MG63 (cell line): Measurements from ENCODE around the gene PRELID2. TPM values are rescaled to one million over a fixed set of nuclear protein-coding genes. Genes with fewer than 3 reads are reported as not detected.
"Not testable (repeated sequence)": the region's sequence is repeated elsewhere in the genome, so short reads cannot be mapped to it uniquely, and the experiment has no call there.

Experiments used
- DNase-seq: peaks from one replicate; pipeline ENCODE4 v3.0.0-alpha.2; 2020
- H3K27me3 ChIP-seq: fragments of 250-450 bp; sonication (Bioruptor Pico); 2 replicates; pipeline ENCODE4 v1.5.1; 2020; ENCODE audit warnings: mild to moderate bottlenecking, moderate library complexity
- H3K36me3 ChIP-seq: fragments of 250-450 bp; sonication (Bioruptor Pico); 2 replicates; pipeline ENCODE4 v1.5.1; 2020; ENCODE audit warnings: mild to moderate bottlenecking, moderate library complexity
- H3K4me3 ChIP-seq: fragments of 250-450 bp; sonication (Bioruptor Pico); 2 replicates; pipeline ENCODE4 v1.5.1; 2020; ENCODE audit warnings: mild to moderate bottlenecking, moderate library complexity
- H3K9me3 ChIP-seq: fragments of 250-450 bp; sonication (Bioruptor Pico); 2 replicates; pipeline ENCODE4 v1.5.1; 2020; ENCODE audit warnings: mild to moderate bottlenecking, moderate library complexity
- total RNA-seq: library from RNA; depleted of rRNA; stranded (reverse); fragments of >200 nt; shearing (Covaris generic); gene quantifications from 2 replicates; pipeline ENCODE4 v1.2.3, GENCODE V29; 2014; ENCODE audit warnings: low replicate concordance; rRNA removed

Gene PRELID2
- total RNA-seq, result 3.8 and 18.4 TPM in 2 replicates

DNA sequence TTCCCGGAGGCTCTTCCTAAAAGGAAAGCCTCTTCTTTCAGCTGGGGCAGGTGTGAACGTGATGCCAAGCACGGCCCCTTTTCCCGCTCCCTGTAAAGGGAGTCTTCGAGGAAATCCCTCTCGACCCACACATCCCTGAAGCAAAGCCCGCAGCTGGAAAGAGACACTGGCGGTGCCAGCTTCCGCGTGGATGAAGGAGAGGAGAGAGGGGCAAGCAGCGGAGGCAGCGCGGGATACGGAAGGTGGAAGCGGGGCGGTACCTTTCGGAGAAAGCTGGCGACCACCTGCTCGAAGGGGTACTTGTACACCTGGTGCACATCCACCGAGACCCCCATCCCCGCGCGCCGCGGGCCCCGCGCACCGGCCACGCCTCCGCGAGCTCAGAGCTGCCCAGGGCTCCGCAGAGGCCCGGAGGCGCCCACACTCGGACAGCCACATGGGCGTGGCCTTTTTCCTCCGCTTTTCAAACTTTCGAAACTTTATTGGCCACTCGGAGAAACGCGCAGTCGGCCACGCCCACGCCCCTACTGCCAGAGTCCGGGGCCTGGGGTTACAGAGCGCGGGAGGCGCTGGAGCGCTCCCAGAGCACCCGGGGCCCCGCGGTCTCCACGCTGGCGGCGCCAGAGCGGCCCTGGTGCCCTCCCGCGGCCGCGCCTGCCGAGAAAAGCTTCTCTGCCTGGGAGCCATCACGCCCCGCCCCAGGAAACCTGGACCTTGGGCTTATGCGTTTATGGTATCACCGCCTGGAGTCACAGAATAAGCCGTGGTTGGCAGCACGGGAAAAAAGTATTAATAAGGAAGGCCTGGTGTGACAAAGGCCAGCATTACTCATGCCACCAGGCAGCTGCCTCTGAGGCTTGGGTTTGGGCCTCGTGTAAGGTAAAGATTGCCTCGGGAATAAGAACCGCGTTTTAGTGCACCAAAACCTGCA, at the start of gene PRELID2:
TSS of gene PRELID2 (minus strand) at position 426 of the 931 bp plus-strand sequence. CDS start at position 335, 91 bp downstream.
- H3K9me3 ChIP-seq, result no peaks in the 10 kb centered on the region
- H3K27me3 ChIP-seq, result no peaks in the 10 kb centered on the region
- DNase-seq, result peak; percentile 97
- H3K36me3 ChIP-seq, result no peaks in the 10 kb centered on the region
- H3K4me3 ChIP-seq, result peak within 1 kb of the TSS; percentile 68

DNA sequence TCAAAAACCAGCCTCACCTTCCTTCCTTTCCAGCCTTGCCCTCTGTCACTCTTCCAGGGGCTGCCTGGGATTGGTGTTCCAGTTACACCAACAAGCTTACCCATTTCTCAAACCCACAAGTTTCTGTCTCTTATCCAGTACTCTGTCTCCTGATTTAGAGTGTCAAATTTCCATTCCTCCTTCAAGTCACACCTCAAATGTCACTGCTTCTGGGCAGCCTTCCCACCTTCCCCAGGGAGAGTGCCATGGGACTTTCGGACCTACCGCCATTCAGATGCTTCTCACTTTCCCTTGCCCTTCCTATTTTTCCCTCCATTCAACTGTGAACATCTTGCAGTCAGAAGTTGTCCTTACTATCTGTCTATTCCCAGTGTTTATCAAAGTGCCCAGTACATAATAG, 39.6 kb upstream of the PRELID2 start:
- Histone ChIP-seq H3K27me3 (no peaks in the 10 kb centered on the region), H3K36me3 (no peaks in the 10 kb centered on the region), H3K9me3 (peaks cover 2% of the 10 kb centered on the region), H3K4me3 (no peak overlapping the region)
- DNase-seq, result no peak

GRCh38 chr5:145872914-145873313, 37.8 kb upstream of the PRELID2 start, which contains the start of gene GRXCR2:
Gene GRXCR2 (minus strand): TSS chr5:145873014. CDS start chr5:145872968, 46 bp downstream.
- no peaks in the 10 kb centered on the region for H3K27me3 ChIP-seq
- H3K36me3 ChIP-seq, result no peaks in the 10 kb centered on the region
- no peak within 1 kb of the TSS for H3K4me3 ChIP-seq
- DNase-seq, result no peak
- H3K9me3 ChIP-seq, result no peaks in the 10 kb centered on the region

DNA sequence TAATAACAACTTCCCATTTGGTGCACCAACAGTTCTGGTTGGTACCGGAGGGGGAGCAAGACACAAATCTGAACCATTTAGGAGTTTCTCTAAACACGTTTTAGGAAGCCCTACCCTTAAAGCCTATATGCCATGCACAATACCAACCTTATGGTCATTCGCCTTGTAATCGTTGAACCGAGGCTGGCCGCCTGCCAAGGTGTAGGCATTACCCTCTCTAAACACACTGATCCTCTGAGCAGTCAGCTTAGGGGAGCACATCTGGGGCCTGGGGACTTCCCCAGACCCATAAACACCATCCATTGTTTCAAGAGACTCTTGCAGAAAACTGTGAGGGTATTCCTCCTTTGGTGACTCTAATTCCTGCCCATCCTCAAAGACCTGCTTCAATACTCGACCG, 37.3 kb upstream of the PRELID2 start:
- Histone ChIP-seq H3K27me3 (no peaks in the 10 kb centered on the region), H3K4me3 (no peak overlapping the region), H3K36me3 (no peaks in the 10 kb centered on the region), H3K9me3 (no peaks in the 10 kb centered on the region)
- DNase-seq, result no peak

GRCh38 chr5:145869753-145870152, 34.6 kb upstream of the PRELID2 start:
- DNase-seq, result no peak
- H3K36me3 ChIP-seq, result no peaks in the 10 kb centered on the region
- H3K27me3 ChIP-seq, result no peaks in the 10 kb centered on the region
- H3K4me3 ChIP-seq, result no peak overlapping the region
- no peaks in the 10 kb centered on the region for H3K9me3 ChIP-seq

DNA sequence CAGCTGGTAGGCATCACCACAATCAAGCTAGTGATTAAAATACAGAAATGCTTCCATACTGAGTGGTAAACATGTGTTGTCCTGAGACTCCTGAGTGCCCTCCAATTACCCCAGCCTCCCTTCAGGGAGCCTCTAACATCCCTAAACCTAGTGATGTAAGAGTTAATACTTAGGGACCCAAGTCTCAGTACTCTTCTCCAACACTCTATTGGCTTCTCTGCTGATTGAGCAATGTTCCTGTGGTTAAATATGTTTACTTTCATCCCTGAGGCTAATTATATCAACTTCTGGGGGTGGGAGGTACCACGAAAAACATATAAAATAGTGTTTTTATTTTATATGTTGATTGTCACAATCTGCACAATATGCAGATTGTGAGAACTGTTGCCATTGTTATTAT, 32.7 kb upstream of the PRELID2 start:
- H3K9me3 ChIP-seq, result no peaks in the 10 kb centered on the region
- no peaks in the 10 kb centered on the region for H3K36me3 ChIP-seq
- no peak overlapping the region for H3K4me3 ChIP-seq
- DNase-seq, result no peak
- H3K27me3 ChIP-seq, result no peaks in the 10 kb centered on the region

DNA sequence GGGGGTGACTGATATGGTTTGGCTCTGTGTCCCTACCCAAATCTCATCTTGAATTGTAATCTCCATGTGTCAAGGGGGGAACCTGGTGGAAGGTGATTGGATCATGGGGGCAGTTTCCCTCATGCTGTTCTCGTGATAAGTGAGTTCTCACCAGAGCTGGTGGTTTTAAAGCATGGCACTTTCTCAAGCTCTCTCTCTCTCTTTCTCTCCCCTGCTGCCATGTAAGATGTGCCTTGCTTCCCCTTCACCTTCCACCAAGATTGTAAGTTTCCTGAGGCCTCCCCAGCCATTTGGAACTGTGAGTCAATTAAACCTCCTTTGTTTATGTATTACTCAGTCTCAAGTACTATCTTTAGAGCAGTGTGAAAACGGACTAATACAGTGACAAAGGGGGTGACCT, 29.3 kb upstream of the PRELID2 start:
- H3K27me3 ChIP-seq, DNase-seq, H3K4me3 ChIP-seq, H3K36me3 ChIP-seq, H3K9me3 ChIP-seq: not testable (repeated sequence)

GRCh38 chr5:145863003-145863402, 27.9 kb upstream of the PRELID2 start:
- H3K9me3 ChIP-seq, result no peaks in the 10 kb centered on the region
- no peak for DNase-seq

DNA sequence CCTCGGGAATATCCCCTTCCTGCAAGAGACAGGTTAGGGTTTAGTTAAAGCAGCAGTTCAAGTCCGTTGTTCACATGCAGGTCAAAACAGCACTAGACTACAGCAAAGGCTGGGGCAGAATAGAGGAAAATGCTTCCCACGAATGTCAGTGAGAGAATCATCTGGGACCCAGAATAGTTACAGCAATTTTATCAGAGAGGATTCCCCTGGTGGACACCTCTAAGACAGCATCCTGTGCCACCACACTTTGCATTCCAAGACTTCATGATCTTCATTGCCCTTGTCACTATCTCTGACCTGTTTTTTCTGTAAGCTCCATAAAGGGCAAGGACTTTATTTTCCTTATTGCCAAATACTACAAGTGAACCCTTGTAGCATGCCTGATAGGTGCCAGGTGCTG, 24.8 kb upstream of the PRELID2 start:
- Histone ChIP-seq H3K27me3 (no peaks in the 10 kb centered on the region), H3K36me3 (no peaks in the 10 kb centered on the region), H3K9me3 (no peaks in the 10 kb centered on the region), H3K4me3 (no peak overlapping the region)
- no peak for DNase-seq

More at GRCh38 chr5:145863003-145863402, 27.9 kb upstream of the PRELID2 start:
- Histone ChIP-seq H3K4me3 (no peak overlapping the region), H3K36me3 (no peaks in the 10 kb centered on the region), H3K27me3 (no peaks in the 10 kb centered on the region)

GRCh38 chr5:145859453-145859852, 24.3 kb upstream of the PRELID2 start:
- no peaks in the 10 kb centered on the region for H3K36me3 ChIP-seq
- no peak overlapping the region for H3K4me3 ChIP-seq
- H3K27me3 ChIP-seq, result no peaks in the 10 kb centered on the region
- DNase-seq, result no peak
- H3K9me3 ChIP-seq, result no peaks in the 10 kb centered on the region

DNA sequence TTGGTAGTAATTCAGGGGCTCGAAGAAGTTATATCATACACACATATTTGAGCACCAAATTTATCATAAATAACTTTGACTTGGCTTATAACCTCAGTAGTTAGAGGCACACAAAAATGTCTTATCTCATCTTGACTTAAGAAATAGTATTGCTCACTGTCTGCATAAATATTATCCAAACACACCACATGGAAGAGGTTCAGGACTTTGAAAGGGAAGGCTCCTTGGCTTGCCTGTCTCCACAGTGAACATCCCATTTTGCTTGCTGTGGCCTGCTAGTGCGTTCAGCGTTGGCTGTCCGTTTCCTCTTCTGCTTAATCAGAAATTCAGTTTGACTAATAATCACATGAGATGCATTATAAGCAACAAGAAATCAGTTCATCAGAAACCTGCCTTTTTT, 23.8 kb upstream of the PRELID2 start:
- Histone ChIP-seq H3K27me3 (no peaks in the 10 kb centered on the region), H3K4me3 (no peak overlapping the region), H3K36me3 (no peaks in the 10 kb centered on the region), H3K9me3 (no peaks in the 10 kb centered on the region)
- no peak for DNase-seq

DNA sequence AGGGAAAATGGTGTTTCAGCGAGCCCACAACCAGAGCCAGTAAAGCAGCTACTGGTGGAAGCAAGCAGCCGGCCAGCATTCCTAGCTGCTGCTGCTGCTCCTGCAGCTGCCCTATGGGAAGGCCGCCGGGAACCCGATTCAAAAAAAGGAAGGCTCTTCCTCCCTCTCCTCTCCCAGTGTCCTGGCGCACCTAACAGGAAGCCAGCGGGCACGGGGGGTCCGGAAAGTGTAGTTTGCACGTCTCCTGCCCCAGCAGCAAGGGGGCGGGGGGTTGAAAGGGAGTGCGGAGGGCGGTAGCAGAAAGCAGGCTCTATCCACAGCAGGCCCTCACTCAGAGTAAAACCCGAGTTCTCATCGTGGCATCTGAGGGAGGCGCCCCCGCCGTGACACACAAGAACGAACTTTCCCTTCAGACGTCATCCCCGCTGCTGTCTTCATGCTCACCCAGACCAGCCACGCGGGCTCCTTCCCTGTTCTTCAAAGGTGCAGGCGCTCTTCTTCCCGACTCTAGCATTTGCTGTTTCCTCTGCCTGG, 21.2 kb upstream of the PRELID2 start:
- Histone ChIP-seq H3K9me3 (no peaks in the 10 kb centered on the region), H3K4me3 (no peak overlapping the region), H3K27me3 (no peaks in the 10 kb centered on the region), H3K36me3 (no peaks in the 10 kb centered on the region)
- peak; percentile 16 for DNase-seq

- Histone ChIP-seq H3K4me3 (no peak overlapping the region), H3K36me3 (no peaks in the 10 kb centered on the region), H3K9me3 (no peaks in the 10 kb centered on the region), H3K27me3 (no peaks in the 10 kb centered on the region)
- DNase-seq, result no peak
These were observed 20.7 kb upstream of the PRELID2 start for GRCh38 chr5:145855763-145856267.

GRCh38 chr5:145854651-145855258, 19.6 kb upstream of the PRELID2 start:
- Histone ChIP-seq H3K4me3 (no peak overlapping the region), H3K27me3 (no peaks in the 10 kb centered on the region), H3K36me3 (no peaks in the 10 kb centered on the region), H3K9me3 (no peaks in the 10 kb centered on the region)
- peak; percentile 79 for DNase-seq

DNA sequence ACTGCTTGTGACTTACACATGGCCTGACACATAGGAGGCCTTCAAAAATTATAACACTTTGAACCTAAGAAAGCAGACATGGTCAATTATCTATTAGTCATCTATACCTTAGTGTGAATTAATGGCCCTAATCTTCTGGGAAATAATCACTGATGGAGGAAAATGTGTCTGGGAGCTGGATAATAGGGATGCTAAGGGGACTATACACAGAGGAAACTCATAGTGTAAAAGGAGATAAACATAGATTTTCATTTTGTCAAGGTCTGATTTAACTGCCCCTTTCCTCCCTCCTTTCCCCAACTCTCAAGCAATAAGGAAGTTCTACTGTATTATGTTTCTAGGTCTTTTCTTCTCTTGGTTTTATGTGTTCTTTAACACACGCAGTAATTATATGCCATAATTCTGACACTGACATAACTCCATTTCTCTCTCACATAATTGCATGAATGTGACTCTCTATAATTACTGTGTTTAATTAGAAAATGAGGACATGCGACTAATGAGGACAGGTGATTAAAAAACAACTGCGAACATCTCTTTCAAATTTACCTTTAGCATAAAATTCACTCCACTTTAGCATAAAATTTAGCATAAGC, 18.7 kb upstream of the PRELID2 start:
- Histone ChIP-seq H3K36me3 (no peaks in the 10 kb centered on the region), H3K9me3 (no peaks in the 10 kb centered on the region), H3K4me3 (no peak overlapping the region), H3K27me3 (no peaks in the 10 kb centered on the region)
- DNase-seq, result no peak

DNA sequence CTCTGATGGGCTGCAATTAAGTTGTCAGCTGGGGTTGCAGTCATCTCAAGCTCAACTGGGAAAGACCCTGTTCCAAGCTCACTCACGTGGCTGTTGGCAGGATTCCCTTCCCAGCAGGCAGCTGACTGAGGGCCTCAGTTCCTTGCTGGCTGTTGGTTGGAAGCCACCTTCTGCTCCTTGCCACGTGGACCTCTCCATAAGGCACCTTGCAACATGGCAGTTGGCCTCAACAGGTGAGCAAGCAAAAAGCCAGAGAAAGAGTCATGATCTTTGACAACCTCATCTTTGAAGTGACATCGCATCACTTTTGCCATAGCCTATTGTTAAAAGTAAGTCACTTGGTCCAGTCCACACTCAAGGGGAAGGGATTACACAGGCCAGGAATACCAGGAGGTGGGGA, 17.8 kb upstream of the PRELID2 start:
- Histone ChIP-seq H3K36me3 (no peaks in the 10 kb centered on the region), H3K4me3 (no peak overlapping the region), H3K27me3 (no peaks in the 10 kb centered on the region), H3K9me3 (no peaks in the 10 kb centered on the region)
- no peak for DNase-seq

DNA sequence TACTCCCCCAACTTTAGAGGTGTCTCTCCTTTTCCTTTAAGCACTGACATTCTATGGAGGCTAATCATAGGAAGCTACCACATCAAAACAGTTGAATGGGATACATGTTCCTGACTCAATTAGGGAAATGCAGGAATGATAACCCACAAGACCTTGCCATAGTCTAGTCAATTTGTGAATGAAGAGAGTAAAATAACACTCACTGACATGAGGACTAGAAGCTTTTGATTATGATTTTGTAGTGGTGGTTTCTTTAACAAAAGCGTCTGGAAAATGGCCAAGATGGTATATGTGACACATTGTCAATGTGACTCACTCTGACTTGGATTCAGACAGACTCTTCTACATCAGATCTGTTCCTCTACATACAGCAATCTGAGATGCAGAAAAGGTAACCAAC, 13.7 kb upstream of the PRELID2 start:
- no peaks in the 10 kb centered on the region; the same call in 1 of the 2 replicates for H3K9me3 ChIP-seq
- no peak for DNase-seq
- H3K27me3 ChIP-seq, result no peaks in the 10 kb centered on the region
- no peak overlapping the region for H3K4me3 ChIP-seq
- no peaks in the 10 kb centered on the region for H3K36me3 ChIP-seq
